T-helper 17 cell (primary cell): ENCODE results near the gene ROR2. TPM values are rescaled to one million over a fixed set of nuclear protein-coding genes. Genes with fewer than 3 reads are reported as not detected.

ENCODE experiments used
- ATAC-seq: fragments of 150-1000 bp; cut with Tn5 transposase; 2 replicates; pipeline ENCODE4 v1.10.0; 2021; ENCODE audit warnings: mild to moderate bottlenecking, moderate library complexity
- DNase-seq, 3 donors: peaks; one replicate each; pipeline versions ENCODE4 v3.0.0 to v3.0.0-alpha.2; 2020 to 2021
- H3K9me3 ChIP-seq: one replicate; pipeline ENCODE4 v1.7.0; 2013; ENCODE audit warnings: low read length, mild to moderate bottlenecking; ENCODE audit not compliant: control insufficient read depth, poor library complexity, severe bottlenecking
- H3K27ac Mint-ChIP-seq: one replicate; pipeline ENCODE4 v1.8.0; 2022; ENCODE audit warnings: mild to moderate bottlenecking, moderate library complexity, mixed read lengths
- H3K27me3 Mint-ChIP-seq: one replicate; pipeline ENCODE4 v1.8.0; 2022; ENCODE audit warnings: mixed read lengths
- H3K36me3 Mint-ChIP-seq: one replicate; pipeline ENCODE4 v1.8.0; 2022; ENCODE audit warnings: low read depth, mixed read lengths
- H3K4me1 Mint-ChIP-seq: one replicate; pipeline ENCODE4 v1.8.0; 2022; ENCODE audit warnings: mild to moderate bottlenecking, mixed read lengths
- H3K4me3 Mint-ChIP-seq: one replicate; pipeline ENCODE4 v1.8.0; 2022; ENCODE audit warnings: mild to moderate bottlenecking, moderate library complexity, mixed read lengths
- total RNA-seq, 4 donors: library from RNA in 2 of 4; stranded (reverse) in 2 of 4; gene quantifications; one replicate each; pipeline ENCODE4 v1.2.3 and lab custom pipeline; 2022 to 2026

Gene ROR2
- total RNA-seq, 2 donors from 2014 or later = 0.22 to 0.37 TPM

DNA sequence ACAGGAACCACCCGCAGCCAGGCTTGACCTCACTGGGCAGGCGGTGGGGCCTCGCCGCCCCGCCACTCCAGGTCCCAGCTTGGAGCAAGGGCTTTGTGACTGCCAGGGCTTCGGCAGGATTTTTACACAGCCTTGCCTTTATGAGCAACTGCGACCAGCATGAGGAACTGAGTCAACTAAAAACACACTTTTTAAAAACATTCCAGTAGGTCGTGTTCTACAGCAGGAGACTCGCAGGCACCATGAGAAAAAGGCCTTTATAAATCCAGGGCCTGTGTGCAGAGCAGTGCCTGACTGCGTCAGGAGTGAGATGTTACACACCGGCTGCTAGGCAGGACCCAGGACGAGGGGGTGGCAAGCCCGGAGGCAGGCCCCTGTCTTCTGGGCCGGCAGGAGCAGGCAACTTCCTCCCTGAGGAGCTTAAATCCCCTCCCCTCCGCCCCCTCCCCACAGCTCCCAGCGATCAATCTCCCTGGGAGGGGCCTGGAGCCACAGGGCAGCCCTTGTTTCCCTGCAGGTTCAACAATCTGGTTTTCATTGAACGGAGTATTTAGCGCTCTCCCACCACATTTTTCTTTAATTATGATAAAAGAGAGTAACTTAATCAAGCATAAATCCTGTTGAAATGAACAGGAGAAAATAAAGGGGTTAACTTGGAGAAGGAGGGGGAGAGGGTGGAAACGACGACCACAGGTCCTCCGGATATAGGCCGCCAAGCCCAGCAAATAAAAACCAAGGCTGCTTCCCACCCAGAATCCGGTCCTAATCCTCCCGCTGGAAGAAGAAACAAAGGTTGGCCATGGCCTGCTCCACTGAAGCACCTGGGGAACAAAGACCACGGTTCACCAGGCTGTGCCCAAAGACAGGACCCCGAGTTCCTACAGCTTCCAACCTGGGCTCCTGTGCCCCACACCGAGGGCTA lies 92.5 kb downstream of the ROR2 start:
- ATAC-seq = no peak
- Mint-ChIP-seq H3K4me3 (no peak overlapping the region), H3K4me1 (no peaks in the 10 kb centered on the region), H3K36me3 (no peaks in the 10 kb centered on the region), H3K27ac (no peak overlapping the region), H3K27me3 (peaks cover 40% of the 10 kb centered on the region)
- no peak for DNase-seq
- H3K9me3 ChIP-seq = no peaks in the 10 kb centered on the region

DNA sequence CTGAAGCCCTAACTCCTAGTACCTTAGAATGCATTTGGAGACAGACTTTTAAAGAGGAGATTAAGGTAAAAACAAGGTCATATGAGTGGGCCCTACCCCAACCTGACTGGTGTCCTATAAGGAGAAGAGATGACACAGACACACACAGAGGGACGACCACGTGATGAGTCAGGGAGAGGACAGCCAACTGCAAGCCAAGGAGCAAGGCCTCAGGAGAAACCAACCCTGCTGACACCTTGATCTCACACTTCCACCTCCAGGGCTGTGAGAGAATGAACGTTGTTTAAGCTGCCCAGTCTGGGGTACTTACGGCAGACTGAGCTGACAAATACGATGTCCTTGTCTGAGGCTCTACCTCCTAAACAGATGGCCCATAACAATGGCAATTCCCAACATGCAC lies 93.6 kb downstream of the ROR2 start:
- H3K27ac Mint-ChIP-seq = no peak overlapping the region
- H3K9me3 ChIP-seq = no peaks in the 10 kb centered on the region
- no peak overlapping the region for H3K4me3 Mint-ChIP-seq
- no peak for ATAC-seq
- no peak for DNase-seq
- no peaks in the 10 kb centered on the region for H3K4me1 Mint-ChIP-seq
- H3K36me3 Mint-ChIP-seq = no peaks in the 10 kb centered on the region
- H3K27me3 Mint-ChIP-seq = peaks cover 38% of the 10 kb centered on the region

DNA sequence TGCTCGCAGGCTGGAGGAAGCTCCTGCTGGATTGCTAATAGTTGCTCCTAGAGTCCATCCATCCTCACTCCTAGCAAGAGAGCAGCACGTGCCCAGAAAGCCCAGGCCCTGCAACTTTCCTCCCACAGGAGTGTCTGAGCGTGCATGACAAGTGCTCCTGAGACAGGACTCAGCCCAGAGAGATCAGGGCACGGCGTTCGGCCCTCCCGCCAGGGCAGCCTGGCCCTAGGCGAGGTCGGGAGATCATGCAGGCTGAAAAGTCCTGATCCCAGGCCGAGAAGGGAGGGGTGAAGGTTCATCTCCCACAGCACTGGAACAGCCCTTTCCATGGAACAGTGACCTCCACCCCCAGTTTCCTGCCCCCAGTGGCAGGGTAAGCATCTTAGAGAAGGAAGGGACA lies 94.8 kb downstream of the ROR2 start:
- no peak overlapping the region for H3K4me3 Mint-ChIP-seq

DNA sequence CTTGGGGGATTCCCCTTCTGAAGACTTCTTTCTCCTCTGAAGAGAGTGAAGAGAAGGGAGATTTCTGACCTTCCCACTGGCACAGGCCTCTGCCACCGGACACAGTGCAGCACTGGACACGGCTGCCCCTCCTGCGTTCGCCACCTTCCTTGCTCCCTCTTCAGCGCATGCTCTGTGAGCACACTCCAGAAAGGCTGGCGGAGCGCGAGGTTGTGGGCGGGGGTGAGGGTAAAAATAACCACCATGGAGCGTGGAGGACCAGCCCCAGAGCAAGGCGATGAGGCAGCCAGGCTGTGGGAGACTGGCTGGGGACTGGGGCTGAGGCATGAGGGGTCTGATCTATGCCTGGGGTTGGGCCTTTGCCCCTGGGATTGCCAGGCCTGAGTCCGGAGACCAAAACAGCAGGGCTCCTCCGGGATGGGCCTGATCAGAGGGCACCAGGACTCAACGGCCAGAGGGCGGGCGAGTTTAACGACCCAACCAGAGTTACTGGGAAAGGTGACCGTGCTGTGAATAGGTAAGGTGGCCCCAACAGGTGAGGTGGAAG lies 97.2 kb downstream of the ROR2 start:
- H3K27me3 Mint-ChIP-seq = peaks cover 56% of the 10 kb centered on the region
- H3K27ac Mint-ChIP-seq = no peak overlapping the region
- no peaks in the 10 kb centered on the region for H3K36me3 Mint-ChIP-seq
- H3K4me3 Mint-ChIP-seq = no peak overlapping the region
- no peaks in the 10 kb centered on the region for H3K9me3 ChIP-seq
- ATAC-seq (no peak), DNase-seq (no peak)
- no peaks in the 10 kb centered on the region for H3K4me1 Mint-ChIP-seq

More for the DNA sequence above, 94.8 kb downstream of the ROR2 start:
- Mint-ChIP-seq H3K27ac (no peak overlapping the region), H3K4me1 (no peaks in the 10 kb centered on the region), H3K27me3 (peaks cover 41% of the 10 kb centered on the region), H3K36me3 (no peaks in the 10 kb centered on the region)
- ATAC-seq = no peak
- DNase-seq = no peak
- H3K9me3 ChIP-seq = no peaks in the 10 kb centered on the region

DNA sequence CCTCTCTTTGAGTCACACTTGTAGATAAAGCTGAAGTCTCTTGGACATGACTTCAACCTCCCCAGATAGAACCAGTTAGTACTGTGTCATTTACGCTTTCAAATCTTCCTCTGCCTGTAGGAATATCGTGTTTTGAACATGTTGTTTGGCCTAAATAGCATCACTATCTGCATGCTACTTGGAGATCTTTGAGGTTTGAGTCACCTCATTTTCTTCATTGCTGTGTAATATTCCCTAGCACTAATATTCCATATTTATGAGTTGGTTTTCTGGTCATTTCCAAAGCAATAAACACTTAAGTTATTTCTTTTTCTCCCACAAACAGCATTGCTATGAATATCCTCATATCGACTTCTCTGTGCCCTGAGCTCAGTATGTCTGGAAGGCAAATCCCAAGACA lies 100.3 kb downstream of the ROR2 start:
- ATAC-seq (no peak), DNase-seq (no peak)
- Mint-ChIP-seq H3K27me3 (peaks cover 62% of the 10 kb centered on the region), H3K4me3 (no peak overlapping the region), H3K27ac (no peak overlapping the region), H3K36me3 (no peaks in the 10 kb centered on the region), H3K4me1 (peaks cover 7% of the 10 kb centered on the region)
- H3K9me3 ChIP-seq = no peaks in the 10 kb centered on the region

DNA sequence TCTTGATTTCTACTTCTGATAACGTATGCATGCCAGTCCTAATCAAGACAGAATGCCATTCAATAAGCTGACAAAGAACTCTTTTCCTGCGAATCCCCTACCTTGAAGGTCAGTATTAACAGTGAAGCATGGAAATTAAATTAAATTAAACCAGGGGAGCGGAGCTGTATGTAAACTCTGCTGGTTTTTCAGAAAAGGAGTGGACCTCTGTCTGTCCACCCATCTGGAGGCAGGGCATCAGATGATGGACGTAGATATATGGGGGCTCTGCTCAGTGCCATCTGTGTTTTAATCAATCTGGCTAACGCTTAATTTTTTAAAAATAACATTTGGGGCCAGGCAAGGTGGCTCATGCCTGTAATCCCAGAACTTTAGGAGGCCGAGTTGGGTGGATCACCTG lies 101.9 kb downstream of the ROR2 start:
- no peak for DNase-seq
- Mint-ChIP-seq H3K27ac (no peak overlapping the region), H3K4me3 (no peak overlapping the region), H3K27me3 (peaks cover 69% of the 10 kb centered on the region), H3K4me1 (peaks cover 7% of the 10 kb centered on the region), H3K36me3 (no peaks in the 10 kb centered on the region)
- no peaks in the 10 kb centered on the region for H3K9me3 ChIP-seq
- no peak for ATAC-seq

DNA sequence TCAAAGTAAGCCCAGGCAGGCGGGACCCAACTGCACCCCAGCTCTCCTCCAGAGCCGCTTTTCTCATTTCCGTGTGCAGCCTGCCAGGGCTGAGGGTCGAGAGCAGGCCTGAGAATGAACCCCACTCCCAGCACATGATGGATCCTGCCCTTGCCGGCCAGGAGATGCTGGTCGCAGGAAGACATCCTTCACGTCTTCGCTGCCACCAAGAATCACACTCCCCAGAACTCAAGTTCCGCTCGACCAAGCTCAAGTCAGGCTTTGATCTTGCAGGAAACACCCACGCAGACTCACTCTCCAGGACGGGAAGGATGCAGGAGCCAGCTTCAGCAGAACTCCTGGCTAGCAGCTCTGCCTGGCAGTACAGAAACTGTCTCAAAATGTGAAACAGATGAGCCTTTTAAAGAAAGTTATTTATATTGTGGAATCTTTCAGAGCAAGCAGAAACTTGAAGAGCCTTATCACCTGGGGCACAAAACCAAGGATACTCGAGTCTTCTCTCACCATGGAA lies 102.4 kb downstream of the ROR2 start:
- no peak for DNase-seq
- Mint-ChIP-seq H3K4me3 (no peak overlapping the region), H3K27ac (no peak overlapping the region), H3K27me3 (peaks cover 71% of the 10 kb centered on the region), H3K36me3 (no peaks in the 10 kb centered on the region), H3K4me1 (peaks cover 7% of the 10 kb centered on the region)
- H3K9me3 ChIP-seq = no peaks in the 10 kb centered on the region
- ATAC-seq = no peak

DNA sequence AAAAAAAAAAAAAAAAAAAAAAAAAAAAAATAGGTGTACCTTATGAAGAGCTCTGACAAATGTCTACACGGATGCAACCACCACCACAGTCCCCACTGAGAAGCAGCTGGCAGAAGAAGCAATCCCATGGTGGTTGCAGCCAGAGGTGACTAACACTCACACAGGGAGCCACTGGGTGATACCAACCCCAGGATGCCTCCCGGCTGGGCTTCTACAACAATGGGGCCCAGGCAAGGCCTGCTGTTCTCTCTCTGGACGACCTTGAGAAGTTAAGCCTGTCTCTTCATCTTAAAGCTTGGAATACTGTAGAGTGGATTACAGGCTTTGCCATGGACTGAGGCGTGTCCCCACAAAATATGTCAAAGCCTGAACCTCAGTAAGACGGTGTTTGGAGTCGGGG lies 104.1 kb downstream of the ROR2 start:
- no peak overlapping the region for H3K4me3 Mint-ChIP-seq
- peaks cover 4% of the 10 kb centered on the region for H3K36me3 Mint-ChIP-seq
- H3K9me3 ChIP-seq = no peaks in the 10 kb centered on the region
- DNase-seq = no peak
- H3K27me3 Mint-ChIP-seq = peaks cover 88% of the 10 kb centered on the region
- no peak overlapping the region for H3K27ac Mint-ChIP-seq
- no peak for ATAC-seq
- H3K4me1 Mint-ChIP-seq = peaks cover 9% of the 10 kb centered on the region

DNA sequence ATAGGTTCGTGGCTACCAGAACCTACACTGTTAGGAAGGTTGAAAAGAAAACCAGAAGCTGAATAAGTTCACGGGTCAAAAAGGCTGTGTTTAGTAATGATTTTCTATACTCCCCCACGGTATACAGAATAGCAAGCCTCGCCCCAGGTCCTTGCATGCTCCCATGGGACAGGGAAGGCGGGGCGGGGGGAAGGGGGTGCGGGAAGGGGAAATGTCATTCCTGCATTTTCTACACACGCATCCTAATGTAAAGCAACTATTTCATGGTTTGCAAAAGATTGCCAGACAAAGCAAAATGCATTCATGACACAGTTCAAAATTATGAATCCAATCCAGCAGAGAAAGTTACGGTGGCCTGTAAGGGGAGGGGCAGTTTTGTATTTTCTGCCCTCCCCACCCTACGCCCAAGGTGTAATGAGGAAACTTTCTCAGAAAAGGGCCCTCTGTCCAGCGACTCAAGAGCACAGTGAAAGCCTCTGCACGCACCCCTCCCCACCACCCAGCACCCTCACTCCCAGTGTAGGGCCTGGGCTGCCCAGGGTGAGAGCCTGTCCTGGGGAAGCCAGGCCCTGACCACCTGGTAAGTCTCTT lies 105.2 kb downstream of the ROR2 start:
- DNase-seq (no peak), ATAC-seq (no peak)
- peaks cover 92% of the 10 kb centered on the region for H3K27me3 Mint-ChIP-seq
- H3K4me3 Mint-ChIP-seq = no peak overlapping the region
- no peaks in the 10 kb centered on the region for H3K9me3 ChIP-seq
- peaks cover 11% of the 10 kb centered on the region for H3K4me1 Mint-ChIP-seq
- H3K36me3 Mint-ChIP-seq = peaks cover 4% of the 10 kb centered on the region
- no peak overlapping the region for H3K27ac Mint-ChIP-seq

DNA sequence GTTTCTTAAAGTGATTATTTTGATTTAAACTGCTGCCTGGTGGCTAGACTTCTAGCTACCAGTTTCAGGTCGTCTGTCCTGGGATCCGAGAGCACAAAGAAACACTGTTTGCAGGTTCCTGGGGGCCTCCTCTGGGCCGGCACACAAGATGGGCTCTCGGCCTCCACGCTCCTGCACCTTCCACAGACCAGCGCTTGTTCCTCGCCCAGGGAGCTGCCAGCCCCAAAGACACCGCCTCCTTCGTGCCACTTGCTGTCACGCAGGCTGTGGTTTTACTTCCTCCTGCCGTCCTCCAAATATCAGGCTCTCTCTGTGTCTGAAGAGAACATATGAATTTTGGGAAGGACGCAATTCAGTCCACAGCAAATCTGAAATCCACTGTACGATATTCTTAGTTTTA lies 105.8 kb downstream of the ROR2 start:
- Mint-ChIP-seq H3K4me1 (peaks cover 15% of the 10 kb centered on the region), H3K27me3 (peaks cover 92% of the 10 kb centered on the region), H3K36me3 (peaks cover 7% of the 10 kb centered on the region), H3K4me3 (no peak overlapping the region), H3K27ac (no peak overlapping the region)
- no peak for ATAC-seq
- no peaks in the 10 kb centered on the region for H3K9me3 ChIP-seq
- DNase-seq = no peak

DNA sequence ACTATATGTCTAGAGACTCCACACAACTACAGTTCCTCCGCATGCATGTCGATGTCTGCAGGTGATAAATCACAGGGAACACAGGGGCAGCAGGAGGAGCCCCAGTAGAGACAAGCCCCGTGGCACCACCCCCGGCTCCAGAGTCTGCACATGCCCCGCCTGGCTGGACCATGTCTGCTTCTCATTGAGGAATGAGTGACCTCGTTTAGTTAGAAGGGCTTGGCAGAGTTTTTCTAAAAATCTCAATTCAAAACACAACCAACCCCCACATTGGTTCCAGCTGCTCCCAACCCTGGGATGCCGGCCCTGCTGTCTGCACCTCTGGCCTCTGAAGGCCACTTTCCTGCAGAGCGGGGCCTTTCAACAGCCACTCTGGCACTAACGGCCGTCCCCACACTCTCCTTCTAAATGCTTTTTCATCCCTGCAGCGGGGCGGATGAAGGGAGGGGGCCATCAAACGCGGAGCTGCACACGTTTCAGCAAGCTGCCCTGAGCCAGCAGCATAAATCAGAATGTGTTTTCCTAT lies 106.3 kb downstream of the ROR2 start:
- DNase-seq = no peak
- peaks cover 8% of the 10 kb centered on the region for H3K36me3 Mint-ChIP-seq
- H3K27me3 Mint-ChIP-seq = peaks cover 92% of the 10 kb centered on the region
- ATAC-seq = no peak
- H3K4me1 Mint-ChIP-seq = peaks cover 15% of the 10 kb centered on the region
- no peaks in the 10 kb centered on the region for H3K9me3 ChIP-seq
- no peak overlapping the region for H3K4me3 Mint-ChIP-seq
- H3K27ac Mint-ChIP-seq = no peak overlapping the region

DNA sequence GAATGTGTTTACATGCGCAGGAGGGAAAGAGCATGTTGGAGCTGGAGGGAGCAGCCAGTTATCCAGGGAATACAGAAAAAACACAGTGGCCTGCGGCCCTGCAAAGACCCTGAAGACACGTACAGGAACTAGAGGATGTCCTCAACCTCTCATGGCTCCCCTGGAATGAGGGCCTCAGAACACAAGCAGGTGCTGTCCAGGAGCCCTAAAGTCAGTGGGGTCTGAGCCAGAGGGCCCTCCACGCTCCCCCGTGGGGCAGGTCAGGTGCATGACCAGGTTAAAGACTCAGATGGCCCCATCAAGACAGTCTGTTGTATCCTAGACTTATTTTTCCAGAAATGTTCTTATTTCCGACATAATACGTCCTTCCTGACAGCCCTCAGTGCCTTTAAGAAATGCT lies 106.9 kb downstream of the ROR2 start:
- Mint-ChIP-seq H3K27ac (no peak overlapping the region), H3K27me3 (peaks cover 92% of the 10 kb centered on the region), H3K4me3 (no peak overlapping the region), H3K36me3 (peaks cover 8% of the 10 kb centered on the region), H3K4me1 (peaks cover 15% of the 10 kb centered on the region)
- ATAC-seq (no peak), DNase-seq (no peak)
- H3K9me3 ChIP-seq = no peaks in the 10 kb centered on the region

DNA sequence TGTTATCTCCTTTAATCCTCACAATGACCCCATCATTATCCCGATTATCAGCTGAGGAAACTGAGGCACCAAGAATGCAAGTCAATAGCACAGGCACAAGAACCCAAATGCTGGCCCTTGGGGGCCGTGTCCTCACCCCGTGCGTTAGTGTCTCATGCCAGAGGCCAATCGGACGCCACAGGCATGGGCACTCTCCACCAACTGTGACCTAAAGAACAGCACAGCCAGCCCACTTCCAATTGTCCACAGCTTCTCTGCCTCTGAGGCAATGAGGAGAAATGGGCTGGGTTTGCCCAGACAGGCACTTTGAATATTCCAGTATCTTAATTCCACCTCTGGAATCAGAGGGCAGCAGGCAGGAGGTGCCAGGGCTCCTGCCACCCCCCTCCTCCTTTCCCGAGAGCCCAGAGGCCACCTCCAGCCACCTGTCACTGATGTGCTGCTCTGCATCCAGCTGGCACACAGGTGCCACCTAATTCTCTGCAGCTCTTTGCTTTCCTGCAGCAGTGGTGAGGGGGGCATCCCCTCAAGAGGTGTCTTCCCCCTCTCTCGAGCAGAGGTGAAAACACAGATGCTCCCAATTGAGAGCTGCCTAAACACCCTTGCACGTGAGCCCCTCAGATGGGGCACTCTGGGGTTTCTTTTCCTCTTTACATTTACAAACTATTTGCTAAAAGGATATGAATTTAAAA lies 107.5 kb downstream of the ROR2 start:
- H3K9me3 ChIP-seq = no peaks in the 10 kb centered on the region
- ATAC-seq = no peak
- Mint-ChIP-seq H3K27ac (no peak overlapping the region), H3K4me3 (peak overlapping the region; percentile 59), H3K36me3 (peaks cover 8% of the 10 kb centered on the region), H3K4me1 (peaks cover 12% of the 10 kb centered on the region), H3K27me3 (peaks cover 89% of the 10 kb centered on the region)
- no peak for DNase-seq
